ENCODE data around the gene ART5. TPM values are rescaled to one million over a fixed set of nuclear protein-coding genes. Genes with fewer than 3 reads are reported as not detected.
"Not testable (repeated sequence)": the region's sequence is repeated elsewhere in the genome, so short reads cannot be mapped to it uniquely, and the experiment has no call there.

The ART5 gene
- total RNA-seq, 1 donor from 2014 or later: 2.5 TPM

GRCh38 chr11:3631331-3631730, 10.5 kb downstream of the ART5 start:
- intact Hi-C loops (cut with DNase I): no loop called here
- no peak for ATAC-seq
- no peak for DNase-seq (ENCODE audit: missing footprints)

GRCh38 chr11:3627291-3627690, 14.5 kb downstream of the ART5 start:
- DNase-seq (ENCODE audit: missing footprints) (no peak), ATAC-seq (no peak)
- intact Hi-C loops (cut with DNase I): no loop called here

GRCh38 chr11:3626250-3626960, 15.4 kb downstream of the ART5 start:
- DNase-seq (ENCODE audit: missing footprints) (peak; percentile 84), ATAC-seq (no peak)

GRCh38 chr11:3623767-3624458, 17.9 kb downstream of the ART5 start:
- no peak for DNase-seq (ENCODE audit: missing footprints)
- intact Hi-C loops (cut with DNase I): no loop called here
- ATAC-seq: no peak

More at GRCh38 chr11:3626250-3626960, 15.4 kb downstream of the ART5 start:
- intact Hi-C loops (cut with DNase I): no loop called here

- intact Hi-C loops (cut with DNase I): no loop called here
- no peak for ATAC-seq
- DNase-seq (ENCODE audit: missing footprints): no peak
Measured at GRCh38 chr11:3623121-3623520, 18.7 kb downstream of the ART5 start.

GRCh38 chr11:3622521-3622920, 19.3 kb downstream of the ART5 start:
- ATAC-seq (no peak), DNase-seq (ENCODE audit: missing footprints) (no peak)
- intact Hi-C loops (cut with DNase I): no loop called here

- DNase-seq (ENCODE audit: missing footprints) (no peak), ATAC-seq (no peak)
- intact Hi-C loops (cut with DNase I): no loop called here
Measured at GRCh38 chr11:3617990-3618389, 23.8 kb downstream of the ART5 start.

GRCh38 chr11:3616721-3617460, 24.9 kb downstream of the ART5 start:
- ATAC-seq (no peak), DNase-seq (ENCODE audit: missing footprints) (no peak)
- intact Hi-C loops (cut with DNase I): no loop called here

GRCh38 chr11:3615998-3616397, 25.8 kb downstream of the ART5 start:
- DNase-seq (ENCODE audit: missing footprints) (no peak), ATAC-seq (no peak)
- intact Hi-C loops (cut with DNase I): no loop called here

GRCh38 chr11:3614742-3615171, 27.0 kb downstream of the ART5 start:
- peak; percentile 69 for ATAC-seq
- intact Hi-C loops (cut with DNase I): no loop called here
- no peak for DNase-seq (ENCODE audit: missing footprints)

GRCh38 chr11:3613998-3614741, 27.6 kb downstream of the ART5 start:
- ATAC-seq: peak; percentile 84
- intact Hi-C loops (cut with DNase I): no loop called here

GRCh38 chr11:3611976-3612678, 29.7 kb downstream of the ART5 start:
- ATAC-seq (no peak), DNase-seq (ENCODE audit: missing footprints) (no peak)
- intact Hi-C loops (cut with DNase I): no loop called here

More at GRCh38 chr11:3613998-3614741, 27.6 kb downstream of the ART5 start:
- no peak for DNase-seq (ENCODE audit: missing footprints)

GRCh38 chr11:3610846-3611245, 30.9 kb downstream of the ART5 start:
- no peak for ATAC-seq
- intact Hi-C loops (cut with DNase I): no loop called here
- DNase-seq (ENCODE audit: missing footprints): no peak

GRCh38 chr11:3609416-3610265, 32.2 kb downstream of the ART5 start:
- ATAC-seq: no peak
- no peak for DNase-seq (ENCODE audit: missing footprints)
- intact Hi-C loops (cut with DNase I): no loop called here

GRCh38 chr11:3605771-3606203, 36.0 kb downstream of the ART5 start:
- ATAC-seq: peak; percentile 65
- no peak for DNase-seq (ENCODE audit: missing footprints)
- intact Hi-C loops (cut with DNase I): no loop called here

GRCh38 chr11:3605283-3605662, 36.5 kb downstream of the ART5 start:
- ATAC-seq (no peak), DNase-seq (ENCODE audit: missing footprints) (no peak)
- intact Hi-C loops (cut with DNase I): no loop called here

- intact Hi-C loops (cut with DNase I): no loop called here
- DNase-seq (ENCODE audit: missing footprints) (no peak), ATAC-seq (peak; percentile 64)
Measured at GRCh38 chr11:3604167-3604566, 37.6 kb downstream of the ART5 start.

- ATAC-seq; intact Hi-C loops (cut with DNase I); DNase-seq (ENCODE audit: missing footprints): not testable (repeated sequence)
Measured at GRCh38 chr11:3600201-3600600, 41.6 kb downstream of the ART5 start.

Data from Right ventricle myocardium inferior (tissue), 1 donor.